Smooth muscle cell (in vitro differentiated cells): Measurements from ENCODE around the gene PODN. TPM values are rescaled to one million over a fixed set of nuclear protein-coding genes. Genes with fewer than 3 reads are reported as not detected.

Source experiments
- DNase-seq: peaks from one replicate; lab custom pipeline; 2025; ENCODE audit not compliant: unreplicated experiment; lab: John Stamatoyannopoulos, UW
- H2AFZ ChIP-seq: fragments of 200-600 bp; sonication (generic); 2 replicates; pipeline ENCODE4 v1.6.0; 2016; ENCODE audit warnings: antibody characterized with exemption, low read depth, mild to moderate bottlenecking
- H3F3A ChIP-seq: fragments of 200-600 bp; sonication (generic); 2 replicates; pipeline ENCODE4 v1.6.0; 2017; ENCODE audit warnings: antibody characterized with exemption, low read depth
- H3K27ac ChIP-seq: fragments of 200-600 bp; sonication (generic); 2 replicates; pipeline ENCODE4 v1.5.1; 2016; ENCODE audit warnings: low read depth, mild to moderate bottlenecking
- H3K27me3 ChIP-seq: fragments of 200-600 bp; sonication (generic); 2 replicates; pipeline ENCODE4 v1.6.1; 2016; ENCODE audit warnings: low read depth, mild to moderate bottlenecking
- H3K36me3 ChIP-seq: fragments of 200-600 bp; sonication (generic); 2 replicates; pipeline ENCODE4 v1.5.1; 2016; ENCODE audit warnings: low read depth
- H3K4me1 ChIP-seq: fragments of 200-600 bp; sonication (generic); 2 replicates; pipeline ENCODE4 v1.5.1; 2016; ENCODE audit warnings: low read depth
- H3K4me2 ChIP-seq: fragments of 200-600 bp; sonication (generic); 2 replicates; pipeline ENCODE4 v1.6.0; 2016; ENCODE audit warnings: mild to moderate bottlenecking
- H3K4me3 ChIP-seq: fragments of 200-600 bp; sonication (generic); 2 replicates; pipeline ENCODE4 v1.5.1; 2016; ENCODE audit warnings: mild to moderate bottlenecking
- H3K79me2 ChIP-seq: fragments of 200-600 bp; sonication (generic); 2 replicates; pipeline ENCODE4 v1.6.0; 2016; ENCODE audit warnings: low read depth, mild to moderate bottlenecking
- H3K9ac ChIP-seq: fragments of 200-600 bp; sonication (generic); 2 replicates; pipeline ENCODE4 v1.6.0; 2016; ENCODE audit warnings: low read depth
- H3K9me3 ChIP-seq: fragments of 200-600 bp; sonication (generic); replicated peaks from 2 replicates; pipeline ENCODE4 v1.5.1; 2016; ENCODE audit warnings: low read depth
- H4K20me1 ChIP-seq: fragments of 200-600 bp; sonication (generic); 2 replicates; pipeline ENCODE4 v1.6.0; 2016; ENCODE audit warnings: low read depth
- CTCF ChIP-seq: fragments of 200-600 bp; sonication (generic); IDR thresholded peaks from 2 replicates; pipeline ENCODE4 v1.5.1; 2017; ENCODE audit warnings: borderline replicate concordance, mild to moderate bottlenecking, antibody characterized with exemption; ENCODE audit not compliant: insufficient read depth, poor library complexity, severe bottlenecking
- WGBS: methylation state at CpG from one replicate; pipeline ENCODE4 v1.1.7; 2016; ENCODE audit warnings: low lambda C conversion rate; 5-methylcytosine and 5-hydroxymethylcytosine counted together
- polyA plus RNA-seq: library from polyadenylated mRNA; unstranded; fragments of >200 nt; fragmentation: Nextera tagmentation; extraction: Ambion mirVana; gene quantifications from 2 replicates; pipeline ENCODE4 v1.2.1, GENCODE V29; 2016
- total RNA-seq: library from RNA; depleted of rRNA; stranded (reverse); fragments of >200 nt; gene quantifications from 2 replicates; pipeline ENCODE4 v1.2.3, GENCODE V29; 2014

The PODN gene
- total and polyA plus RNA-seq, 2 experiments from 2014 or later, result 0.27 to 0.45 TPM

DNA sequence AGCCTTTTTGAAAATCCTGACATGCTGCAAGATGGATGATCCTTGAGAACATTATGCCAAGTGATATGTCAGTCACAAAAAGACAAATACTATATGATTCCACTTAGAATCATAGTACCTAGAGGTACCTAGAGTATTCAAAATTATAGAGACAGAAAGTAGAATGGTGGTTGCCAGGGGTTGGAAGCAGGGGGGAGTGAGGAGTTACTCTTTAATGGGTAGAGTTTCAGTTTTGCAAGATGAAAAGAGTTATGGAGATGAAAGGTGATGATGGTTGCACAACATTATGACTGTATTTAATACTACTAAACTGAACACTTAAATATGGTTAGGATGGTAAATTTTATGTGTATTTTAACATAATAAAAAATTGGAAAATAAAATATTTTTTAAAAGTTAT lies 37.9 kb upstream of the PODN start:
- Histone ChIP-seq H3K4me2 (no peak overlapping the region), H3K4me3 (no peak overlapping the region), H3K27ac (no peak overlapping the region), H3K36me3 (no peaks in the 10 kb centered on the region), H3F3A (no peaks in the 10 kb centered on the region), H3K79me2 (peaks cover 18% of the 10 kb centered on the region), H2AFZ (no peak overlapping the region), H3K27me3 (no peaks in the 10 kb centered on the region), H3K4me1 (peaks cover 5% of the 10 kb centered on the region), H3K9ac (no peak overlapping the region), H3K9me3 (no peaks in the 10 kb centered on the region), H4K20me1 (peaks cover 67% of the 10 kb centered on the region)
- DNase-seq, result no peak
- TF ChIP-seq CTCF, result no peak

DNA sequence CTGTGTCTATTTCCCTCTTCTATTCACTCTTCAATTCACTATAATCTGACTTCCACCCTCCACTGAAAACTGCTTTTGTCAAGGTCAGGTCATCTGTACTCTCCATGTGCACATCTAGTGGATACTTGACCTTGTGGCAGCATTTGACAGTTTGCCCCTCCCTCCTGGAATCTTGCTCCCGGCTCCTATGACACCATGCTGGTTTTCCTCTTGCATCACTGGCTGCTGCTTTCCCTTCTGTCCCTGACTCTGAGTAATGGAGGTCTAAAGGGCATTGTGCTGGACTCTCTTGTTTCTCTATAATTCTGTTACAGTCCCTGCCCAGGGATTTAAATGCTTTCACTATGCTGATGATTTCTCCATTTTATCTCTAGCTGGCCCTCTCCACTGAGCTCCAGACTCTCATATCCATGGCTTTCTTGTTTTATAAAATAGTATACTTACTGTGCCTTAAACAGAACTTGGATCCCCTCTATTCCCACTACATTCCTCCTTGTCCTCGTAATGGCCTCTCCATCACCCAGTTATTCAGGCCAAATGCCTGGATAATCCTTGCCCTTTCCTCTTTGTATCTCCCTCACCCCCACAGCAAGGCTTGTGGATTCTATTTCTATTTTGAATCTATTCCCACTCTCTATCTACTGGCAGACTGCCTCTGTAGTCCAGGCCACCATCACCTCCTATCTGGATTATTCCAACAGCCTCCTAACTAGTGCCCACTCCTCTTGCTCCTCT lies 36.8 kb upstream of the PODN start:
- no peak overlapping the region for H3K9ac ChIP-seq

GRCh38 chr1:53025769-53026112 lies 36.3 kb upstream of the PODN start:
- H4K20me1 ChIP-seq, result peaks cover 57% of the 10 kb centered on the region
- 92% methylated on average over 2 of the region's 2 CpGs for WGBS
- H3K4me2 ChIP-seq, result no peak overlapping the region
- no peaks in the 10 kb centered on the region for H3K36me3 ChIP-seq
- no peak overlapping the region for H3K9ac ChIP-seq
- peaks cover 5% of the 10 kb centered on the region for H3K4me1 ChIP-seq
- no peaks in the 10 kb centered on the region for H3K27me3 ChIP-seq
- no peak overlapping the region for H2AFZ ChIP-seq
- H3K79me2 ChIP-seq, result peaks cover 10% of the 10 kb centered on the region
- TF ChIP-seq CTCF, result no peak
- no peak overlapping the region for H3K4me3 ChIP-seq
- no peaks in the 10 kb centered on the region for H3F3A ChIP-seq
- no peaks in the 10 kb centered on the region for H3K9me3 ChIP-seq
- no peak for DNase-seq
- peak overlapping the region; percentile 17 for H3K27ac ChIP-seq

More for the DNA sequence above, 36.8 kb upstream of the PODN start:
- no peak for DNase-seq
- H4K20me1 ChIP-seq, result peaks cover 61% of the 10 kb centered on the region
- no peak for TF ChIP-seq CTCF
- H2AFZ ChIP-seq, result no peak overlapping the region
- H3K4me1 ChIP-seq, result peaks cover 5% of the 10 kb centered on the region
- H3K4me3 ChIP-seq, result no peak overlapping the region
- peak overlapping the region; percentile 17 for H3K27ac ChIP-seq
- no peaks in the 10 kb centered on the region for H3K36me3 ChIP-seq
- H3K4me2 ChIP-seq, result no peak overlapping the region
- WGBS, result 43% methylated on average over 2 of the region's 2 CpGs
- H3K9me3 ChIP-seq, result no peaks in the 10 kb centered on the region
- peaks cover 10% of the 10 kb centered on the region for H3K79me2 ChIP-seq
- H3F3A ChIP-seq, result no peaks in the 10 kb centered on the region
- H3K27me3 ChIP-seq, result no peaks in the 10 kb centered on the region

GRCh38 chr1:53026254-53026653 lies 35.8 kb upstream of the PODN start:
- H3K27ac ChIP-seq, result no peak overlapping the region
- no peak overlapping the region for H3K9ac ChIP-seq
- H3K9me3 ChIP-seq, result no peaks in the 10 kb centered on the region
- no peaks in the 10 kb centered on the region for H3K27me3 ChIP-seq
- no peaks in the 10 kb centered on the region for H3K36me3 ChIP-seq
- no peak for DNase-seq
- H3K79me2 ChIP-seq, result peaks cover 10% of the 10 kb centered on the region
- H4K20me1 ChIP-seq, result peaks cover 52% of the 10 kb centered on the region
- H3K4me1 ChIP-seq, result peaks cover 5% of the 10 kb centered on the region
- TF ChIP-seq CTCF, result no peak
- WGBS, result 73% methylated on average over 2 of the region's 2 CpGs
- H3K4me3 ChIP-seq, result no peak overlapping the region
- no peaks in the 10 kb centered on the region for H3F3A ChIP-seq
- no peak overlapping the region for H3K4me2 ChIP-seq
- H2AFZ ChIP-seq, result no peak overlapping the region
